CD8-positive, alpha-beta memory T cell (primary cell): ENCODE measurements around the gene PARP3. TPM values are rescaled to one million over a fixed set of nuclear protein-coding genes. Genes with fewer than 3 reads are reported as not detected.

Experiments
- CTCF ChIA-PET: fragments of 350-600 bp; sonication (Branson Sonifier 250); formaldehyde crosslinking; loops from one replicate; lab custom pipeline; 2021; ENCODE audit warnings: antibody characterized with exemption; lab: Charles Lee
- POLR2A ChIA-PET: fragments of 350-600 bp; sonication (Branson Sonifier 250); formaldehyde crosslinking; loops from one replicate; lab custom pipeline; 2021; ENCODE audit warnings: antibody characterized with exemption; lab: Charles Lee
- DNase-seq, 5 donors: peaks; one replicate each; pipeline versions ENCODE4 v3.0.0 to v3.0.0-alpha.2; 2020 to 2022; ENCODE audit warnings: mixed read lengths in 1 of 5
- H3K27ac ChIP-seq: one replicate; pipeline ENCODE4 v1.7.0; 2013; ENCODE audit warnings: low read depth, mild to moderate bottlenecking, low read length, moderate library complexity
- H3K27me3 ChIP-seq: 2 replicates; pipeline ENCODE4 v1.7.0; 2013; ENCODE audit warnings: low read length, mild to moderate bottlenecking; ENCODE audit not compliant: insufficient read depth, poor library complexity, severe bottlenecking
- H3K36me3 ChIP-seq: 2 replicates; pipeline ENCODE4 v1.7.0; 2013; ENCODE audit warnings: mild to moderate bottlenecking, low read length, moderate library complexity; ENCODE audit not compliant: insufficient read depth
- H3K4me1 ChIP-seq: 2 replicates; pipeline ENCODE4 v1.7.0; 2013; ENCODE audit warnings: mild to moderate bottlenecking, low read length, moderate library complexity; ENCODE audit not compliant: insufficient read depth
- H3K4me3 ChIP-seq: 2 replicates; pipeline ENCODE4 v1.7.0; 2013; ENCODE audit warnings: mild to moderate bottlenecking, low read length
- H3K9me3 ChIP-seq: 2 replicates; pipeline ENCODE4 v1.7.0; 2013; ENCODE audit warnings: mild to moderate bottlenecking, low read length
- H3K27ac Mint-ChIP-seq, 8 donors: one replicate each; pipeline ENCODE4 v1.8.0; 2020 to 2021; ENCODE audit warnings: mixed read lengths in 8 of 8, mild to moderate bottlenecking in 6 of 8, inconsistent platforms in 3 of 8, moderate library complexity in 3 of 8
- H3K27me3 Mint-ChIP-seq, 2 donors: one replicate each; pipeline ENCODE4 v1.8.0; 2020 to 2021; ENCODE audit warnings: mixed read lengths in 2 of 2, mild to moderate bottlenecking in 1 of 2, moderate library complexity in 1 of 2
- H3K36me3 Mint-ChIP-seq, 3 donors: one replicate each; pipeline ENCODE4 v1.8.0; 2020 to 2021; ENCODE audit warnings: mixed read lengths in 3 of 3, inconsistent platforms in 1 of 3, mild to moderate bottlenecking in 1 of 3
- H3K4me1 Mint-ChIP-seq, 3 donors: one replicate each; pipeline ENCODE4 v1.8.0; 2020 to 2021; ENCODE audit warnings: mixed read lengths in 3 of 3, inconsistent platforms in 1 of 3, mild to moderate bottlenecking in 1 of 3
- H3K4me3 Mint-ChIP-seq, 7 donors: one replicate each; pipeline ENCODE4 v1.8.0; 2020 to 2021; ENCODE audit warnings: mixed read lengths in 7 of 7, mild to moderate bottlenecking in 6 of 7, moderate library complexity in 4 of 7, inconsistent platforms in 2 of 7
- H3K9me3 Mint-ChIP-seq, 5 donors: one replicate each; pipeline ENCODE4 v1.8.0; 2020 to 2022; ENCODE audit warnings: mixed read lengths in 5 of 5, mild to moderate bottlenecking in 3 of 5, moderate library complexity in 2 of 5, inconsistent platforms in 1 of 5
- polyA plus RNA-seq: library from polyadenylated mRNA; unstranded; fragments of 300-500 nt; fragmentation: Illumina TruSeq; gene quantifications from one replicate; pipeline ENCODE4 v1.2.3, GENCODE V29; 2021
- total RNA-seq, 2 experiments: library from RNA; stranded (reverse); gene quantifications; one replicate each; pipeline ENCODE4 v1.2.3, GENCODE V29; 2021

The PARP3 gene
- total and polyA plus RNA-seq, 3 experiments from 2014 or later, result 5.9 to 11.5 (median 9.5) TPM

DNA sequence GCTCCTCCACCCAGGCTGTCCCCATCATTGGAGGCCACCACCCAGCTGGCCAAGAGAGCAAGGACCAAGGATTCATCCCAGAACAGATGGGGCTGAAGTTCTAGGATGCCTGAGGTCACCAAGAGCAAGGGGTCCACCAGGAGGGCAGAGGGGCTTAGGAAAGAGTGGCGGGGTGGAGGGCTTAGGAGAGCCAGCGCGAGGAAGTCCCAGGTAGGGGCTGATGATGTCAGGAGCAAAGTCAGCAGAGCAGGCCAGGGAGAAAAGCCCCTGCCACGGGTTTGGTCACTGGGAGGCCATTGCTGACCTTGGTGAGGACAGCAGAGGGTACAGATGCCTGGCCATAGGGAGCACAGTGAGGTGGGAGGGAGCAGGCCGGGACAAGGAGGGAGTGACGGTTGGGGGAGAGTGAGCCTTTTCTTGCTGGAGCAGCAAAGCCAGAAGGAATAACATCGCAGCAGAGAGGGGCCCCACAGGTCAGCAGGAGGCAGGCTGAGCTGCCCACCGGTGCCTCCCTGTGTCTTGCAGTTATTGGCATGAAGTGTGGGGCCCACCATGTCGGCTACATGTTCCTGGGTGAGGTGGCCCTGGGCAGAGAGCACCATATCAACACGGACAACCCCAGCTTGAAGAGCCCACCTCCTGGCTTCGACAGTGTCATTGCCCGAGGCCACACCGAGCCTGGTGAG is 5.2 kb downstream of the PARP3 start:
- peak in 1 of 5 donors; percentile 46 for DNase-seq
- no peaks in the 10 kb centered on the region for H3K9me3 Mint-ChIP-seq
- H3K4me3 Mint-ChIP-seq, result no peak overlapping the region
- H3K36me3 Mint-ChIP-seq, result peaks cover 0 to 4% (median 4%) of the 10 kb centered on the region in 3 donors
- Histone ChIP-seq H3K27ac (no peak overlapping the region), H3K36me3 (no peaks in the 10 kb centered on the region), H3K27me3 (no peaks in the 10 kb centered on the region), H3K4me3 (no peak overlapping the region), H3K9me3 (no peaks in the 10 kb centered on the region), H3K4me1 (peaks cover 12% of the 10 kb centered on the region)
- ChIA-PET POLR2A (no interaction called here), CTCF (interaction anchor here (6.2 kb wide), 1 partner anchor 25 kb away, joined by 65 read pairs; the partner anchor contains the start of genes ABHD14A and ABHD14B)
- H3K27ac Mint-ChIP-seq, result peak overlapping the region in 1 of 8 donors; percentile 22
- H3K4me1 Mint-ChIP-seq, result peaks cover 3 to 13% (median 6%) of the 10 kb centered on the region in 3 donors
- H3K27me3 Mint-ChIP-seq, result peaks cover 2 to 3% of the 10 kb centered on the region in 2 donors

DNA sequence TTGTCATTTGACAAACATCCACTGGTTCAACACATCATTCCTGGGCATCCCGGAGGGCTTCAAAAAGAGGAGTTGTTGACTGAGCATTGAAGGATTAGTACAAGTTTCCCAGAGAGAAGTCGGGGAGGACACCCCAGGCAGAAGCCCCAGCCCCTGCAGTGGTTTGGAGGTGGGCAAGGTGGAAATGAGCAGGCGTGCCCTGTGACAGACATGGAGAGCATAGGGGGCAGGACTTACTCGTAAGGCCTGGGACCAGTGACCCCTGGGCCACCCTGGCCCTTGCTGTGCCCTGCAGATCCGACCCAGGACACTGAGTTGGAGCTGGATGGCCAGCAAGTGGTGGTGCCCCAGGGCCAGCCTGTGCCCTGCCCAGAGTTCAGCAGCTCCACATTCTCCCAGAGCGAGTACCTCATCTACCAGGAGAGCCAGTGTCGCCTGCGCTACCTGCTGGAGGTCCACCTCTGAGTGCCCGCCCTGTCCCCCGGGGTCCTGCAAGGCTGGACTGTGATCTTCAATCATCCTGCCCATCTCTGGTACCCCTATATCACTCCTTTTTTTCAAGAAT is 5.9 kb downstream of the PARP3 start:
- POLR2A ChIA-PET, result interaction anchor here (0.5 kb wide), 1 partner anchor 448 kb away, joined by 7 read pairs; the partner anchor contains the start of gene DCAF1
- Histone ChIP-seq H3K36me3 (no peaks in the 10 kb centered on the region), H3K4me3 (no peak overlapping the region), H3K27me3 (no peaks in the 10 kb centered on the region), H3K27ac (no peak overlapping the region), H3K4me1 (peaks cover 4% of the 10 kb centered on the region), H3K9me3 (no peaks in the 10 kb centered on the region)
- H3K4me3 Mint-ChIP-seq, result no peak overlapping the region
- H3K27ac Mint-ChIP-seq, result peak overlapping the region in 1 of 8 donors; percentile 42
- CTCF ChIA-PET, result interaction anchor here (0.7 kb wide), 1 partner anchor 20 kb away, joined by 3 read pairs; no protein-coding TSS in a partner anchor
- H3K36me3 Mint-ChIP-seq, result peaks cover 0 to 4% (median 4%) of the 10 kb centered on the region in 3 donors
- peak in 1 of 5 donors; percentile 39 for DNase-seq
- peaks cover 0 to 5% (median 0%) of the 10 kb centered on the region in 3 donors for H3K4me1 Mint-ChIP-seq
- peaks cover 2 to 5% of the 10 kb centered on the region in 2 donors for H3K27me3 Mint-ChIP-seq
- no peaks in the 10 kb centered on the region for H3K9me3 Mint-ChIP-seq

DNA sequence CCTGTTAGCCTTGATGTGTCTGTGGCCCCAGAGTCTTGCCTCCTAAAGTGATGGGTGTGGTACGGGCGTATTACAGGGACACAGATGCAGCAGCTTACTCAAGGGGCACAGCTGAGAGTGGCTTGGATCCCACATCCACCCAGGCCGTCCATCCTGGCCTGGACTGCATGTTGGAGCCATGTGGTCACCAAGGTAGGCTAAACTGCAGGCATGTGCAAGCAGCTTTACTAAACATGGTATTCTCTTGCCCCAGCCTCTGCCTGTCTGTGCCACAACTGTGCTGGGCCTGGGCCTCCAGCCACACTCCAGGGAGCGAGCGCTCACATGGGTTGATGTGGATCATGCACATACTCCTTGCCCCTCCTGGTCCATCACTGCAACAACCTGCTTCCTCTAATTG is 7.0 kb downstream of the PARP3 start:
- Mint-ChIP-seq H3K4me3 (no peak overlapping the region), H3K36me3 (peaks cover 0 to 4% (median 4%) of the 10 kb centered on the region in 3 donors), H3K4me1 (peaks cover 0 to under 1% (median 0%) of the 10 kb centered on the region in 3 donors), H3K27ac (no peak overlapping the region), H3K27me3 (peaks cover 4 to 16% of the 10 kb centered on the region in 2 donors), H3K9me3 (no peaks in the 10 kb centered on the region)
- peak in 1 of 5 donors; percentile 30 for DNase-seq
- H3K36me3 ChIP-seq, result no peaks in the 10 kb centered on the region
- no peak overlapping the region for H3K4me3 ChIP-seq
- POLR2A ChIA-PET, result no interaction called here
- H3K27ac ChIP-seq, result no peak overlapping the region
- H3K4me1 ChIP-seq, result no peaks in the 10 kb centered on the region
- no peaks in the 10 kb centered on the region for H3K9me3 ChIP-seq
- CTCF ChIA-PET, result interaction anchor here (1.1 kb wide), 1 partner anchor 24 kb away, joined by 3 read pairs; the partner anchor contains the start of gene ABHD14B
- H3K27me3 ChIP-seq, result no peaks in the 10 kb centered on the region

DNA sequence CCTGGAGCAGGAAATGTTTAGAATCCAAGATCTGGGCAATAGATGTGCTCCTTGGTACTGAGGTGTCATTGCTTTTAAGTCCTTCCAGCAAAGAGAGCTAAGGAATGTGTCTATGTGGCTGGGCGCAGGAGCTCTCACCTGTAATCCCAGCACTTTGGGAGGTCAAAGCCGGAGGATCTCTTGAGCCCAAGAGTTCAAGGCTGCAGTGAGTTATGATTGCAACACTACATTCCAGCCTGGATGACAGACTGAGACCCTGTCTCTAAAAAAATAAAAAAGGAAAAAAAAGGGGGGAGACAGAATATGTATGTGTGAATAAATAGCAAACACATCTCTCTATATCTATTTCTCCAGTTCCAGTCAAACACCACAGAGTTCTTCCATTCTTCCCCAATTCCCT is 8.7 kb downstream of the PARP3 start:
- H3K36me3 ChIP-seq, result no peaks in the 10 kb centered on the region
- no peaks in the 10 kb centered on the region for H3K9me3 ChIP-seq
- H3K27me3 ChIP-seq, result peaks cover 7% of the 10 kb centered on the region
- Mint-ChIP-seq H3K27ac (peak overlapping the region in 1 of 8 donors; percentile 21), H3K36me3 (peaks cover 0 to 4% (median 4%) of the 10 kb centered on the region in 3 donors), H3K9me3 (no peaks in the 10 kb centered on the region), H3K4me3 (no peak overlapping the region), H3K27me3 (peaks cover 15 to 27% of the 10 kb centered on the region in 2 donors), H3K4me1 (peaks cover 0 to 3% (median 0%) of the 10 kb centered on the region in 3 donors)
- H3K4me3 ChIP-seq, result no peak overlapping the region
- DNase-seq, result peak in 1 of 5 donors; percentile 6
- H3K4me1 ChIP-seq, result no peaks in the 10 kb centered on the region
- POLR2A ChIA-PET, result no interaction called here
- CTCF ChIA-PET, result no interaction called here
- no peak overlapping the region for H3K27ac ChIP-seq

DNA sequence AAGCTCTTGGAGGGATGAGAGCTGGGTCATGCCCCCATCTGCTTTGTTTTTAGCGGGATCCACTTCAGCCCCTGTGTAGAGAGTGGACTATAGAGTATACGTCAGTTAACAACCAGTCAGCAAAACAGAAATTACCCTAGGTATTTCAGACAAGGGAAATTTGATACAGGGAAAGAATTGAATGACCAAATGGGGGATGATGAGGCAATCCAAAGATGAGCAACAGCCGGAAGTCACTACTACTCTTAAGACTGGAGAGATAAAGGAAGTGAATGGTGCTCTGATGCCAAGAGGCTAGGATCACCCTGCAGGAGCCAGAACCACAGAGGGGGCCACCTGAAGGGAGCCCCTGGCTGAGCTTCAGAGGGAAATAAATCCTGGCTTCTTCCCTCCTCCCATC is 11.3 kb downstream of the PARP3 start:
- peaks cover 6% of the 10 kb centered on the region for H3K4me1 ChIP-seq
- Mint-ChIP-seq H3K4me3 (no peak overlapping the region), H3K27ac (no peak overlapping the region), H3K36me3 (peaks cover 2 to 6% (median 5%) of the 10 kb centered on the region in 3 donors), H3K4me1 (peaks cover 5 to 9% (median 6%) of the 10 kb centered on the region in 3 donors), H3K9me3 (no peaks in the 10 kb centered on the region), H3K27me3 (peaks cover 20 to 37% of the 10 kb centered on the region in 2 donors)
- no peak for DNase-seq
- peaks cover 18% of the 10 kb centered on the region for H3K27me3 ChIP-seq
- no peak overlapping the region for H3K4me3 ChIP-seq
- CTCF ChIA-PET, result interaction anchor here (1.1 to 3.0 kb wide), 4 partner anchors 11 to 30 kb away, joined by 3 to 13 read pairs (median 5); partner anchors contain the start of genes ABHD14A, ABHD14B, ACY1 and RRP9
- POLR2A ChIA-PET, result interaction anchor here (0.6 kb wide), 1 partner anchor 13 kb away, joined by 3 read pairs; no protein-coding TSS in a partner anchor
- H3K36me3 ChIP-seq, result no peaks in the 10 kb centered on the region
- H3K9me3 ChIP-seq, result no peaks in the 10 kb centered on the region
- H3K27ac ChIP-seq, result no peak overlapping the region

DNA sequence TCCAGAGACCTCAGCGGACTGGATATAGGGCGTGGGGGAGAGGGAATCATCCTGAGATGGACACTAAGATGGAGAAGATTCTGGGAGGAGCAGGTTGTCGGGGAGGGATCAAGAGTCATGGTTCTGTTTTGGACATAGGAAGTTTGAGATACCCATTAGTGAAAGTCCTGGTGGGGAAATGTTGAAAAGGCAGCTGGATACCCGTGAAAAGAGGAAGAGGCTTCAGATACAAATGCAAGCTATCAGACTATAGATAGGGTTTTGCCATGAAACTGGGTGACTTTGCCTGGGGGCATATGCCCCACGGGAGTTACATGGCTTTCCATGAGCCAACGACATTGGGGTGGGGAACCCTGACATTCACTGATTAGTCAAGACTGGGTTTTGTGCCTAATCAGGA is 11.9 kb downstream of the PARP3 start:
- CTCF ChIA-PET, result interaction anchor here (1.1 to 3.0 kb wide), 4 partner anchors 11 to 29 kb away, joined by 3 to 13 read pairs (median 5); partner anchors contain the start of genes ABHD14A, ABHD14B, ACY1 and RRP9
- no peak for DNase-seq
- Histone ChIP-seq H3K4me3 (no peak overlapping the region), H3K4me1 (peaks cover 6% of the 10 kb centered on the region), H3K9me3 (no peaks in the 10 kb centered on the region), H3K27ac (no peak overlapping the region), H3K36me3 (no peaks in the 10 kb centered on the region), H3K27me3 (peaks cover 18% of the 10 kb centered on the region)
- Mint-ChIP-seq H3K27me3 (peaks cover 22 to 39% of the 10 kb centered on the region in 2 donors), H3K4me3 (peak overlapping the region in 2 of 7 donors; percentile 8 to 11), H3K27ac (peak overlapping the region in 1 of 8 donors; percentile 74), H3K36me3 (peaks cover 2 to 6% (median 5%) of the 10 kb centered on the region in 3 donors), H3K9me3 (no peaks in the 10 kb centered on the region), H3K4me1 (peaks cover 5 to 9% (median 6%) of the 10 kb centered on the region in 3 donors)
- POLR2A ChIA-PET, result no interaction called here

DNA sequence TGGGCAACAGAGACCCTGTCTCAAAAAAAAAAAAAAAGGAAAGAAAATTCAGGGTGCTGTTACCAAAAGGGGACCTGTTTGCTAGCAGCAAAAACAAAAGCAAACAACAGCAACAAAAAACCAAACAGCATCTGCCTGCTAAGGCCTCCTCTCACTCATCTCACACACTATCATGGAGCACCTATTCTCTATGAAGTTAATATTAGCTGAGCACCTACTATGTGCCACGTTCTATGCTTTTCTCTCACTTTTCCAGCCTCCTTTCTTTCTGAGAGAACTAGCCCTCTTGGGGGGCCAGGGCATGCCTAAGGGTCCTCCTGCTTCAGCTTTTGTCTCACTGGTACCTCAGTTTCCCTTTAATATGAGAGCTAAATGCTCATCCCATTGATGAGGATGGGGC is 12.6 kb downstream of the PARP3 start:
- Histone ChIP-seq H3K9me3 (no peaks in the 10 kb centered on the region), H3K4me1 (peaks cover 6% of the 10 kb centered on the region), H3K36me3 (no peaks in the 10 kb centered on the region), H3K27ac (no peak overlapping the region), H3K4me3 (no peak overlapping the region), H3K27me3 (peaks cover 18% of the 10 kb centered on the region)
- DNase-seq, result no peak
- POLR2A ChIA-PET, result no interaction called here
- peaks cover 22 to 42% of the 10 kb centered on the region in 2 donors for H3K27me3 Mint-ChIP-seq
- H3K36me3 Mint-ChIP-seq, result peaks cover 2 to 6% (median 5%) of the 10 kb centered on the region in 3 donors
- H3K9me3 Mint-ChIP-seq, result no peaks in the 10 kb centered on the region
- peaks cover 5 to 9% (median 6%) of the 10 kb centered on the region in 3 donors for H3K4me1 Mint-ChIP-seq
- peak overlapping the region in 1 of 7 donors; percentile 11 for H3K4me3 Mint-ChIP-seq
- CTCF ChIA-PET, result interaction anchor here (0.7 to 3.0 kb wide), 4 partner anchors 9 to 19 kb away, joined by 3 to 13 read pairs (median 6); partner anchors contain the start of genes ABHD14A, ABHD14B, PARP3 and RRP9
- no peak overlapping the region for H3K27ac Mint-ChIP-seq
